ENCODE data around the gene AMER2. TPM values are rescaled to one million over a fixed set of nuclear protein-coding genes. Genes with fewer than 3 reads are reported as not detected.

Gene AMER2
- total and polyA plus RNA-seq, 9 of the 15 experiments (the other 6 are each of a cell fraction or from before 2014, with no cell fraction given): not detected

DNA sequence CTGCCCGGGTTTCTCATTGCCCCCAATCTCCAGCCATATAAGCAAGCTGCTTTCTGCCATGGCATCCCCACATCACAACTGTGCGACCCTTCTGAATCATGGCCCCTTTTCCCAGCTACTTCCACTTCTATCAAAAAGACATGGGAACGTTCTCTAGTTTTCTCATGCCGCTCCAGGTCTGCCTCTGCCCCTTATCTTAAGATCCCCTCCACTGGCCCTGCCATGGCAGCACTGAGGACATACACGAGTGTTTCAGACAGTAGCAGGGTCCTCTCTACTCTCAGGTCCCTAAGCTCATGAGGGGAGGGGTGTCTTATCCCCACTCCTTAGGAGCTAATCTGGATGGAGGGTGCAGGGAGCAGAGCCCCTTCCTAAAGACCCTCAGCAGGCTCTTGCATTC, 5.5 kb upstream of the AMER2 start:
- Histone ChIP-seq H3K4me1 (replicated peaks in 1 of 2; ENCODE audit: control insufficient read depth in 2 of 2, insufficient read depth in 2 of 2, low read length in 2 of 2) (no peaks in the 10 kb centered on the region), H2AFZ (ENCODE audit: low read depth, low read length) (no peak overlapping the region), H3K27me3 (ENCODE audit: control insufficient read depth in 2 of 2, insufficient read depth in 2 of 2, low read length in 2 of 2) (peaks cover 0 to 4% of the 10 kb centered on the region in 2 experiments; a peak in 1 of 5 replicates), H4K20me1 (replicated peaks; ENCODE audit: control insufficient read depth, insufficient read depth, low read length) (no peaks in the 10 kb centered on the region), H3K9ac (ENCODE audit: insufficient read depth in 1 of 2, low read depth in 2 of 2, low read length in 2 of 2) (no peak overlapping the region), H3K27ac (ENCODE audit: extremely low read depth, low read depth, low read length) (no peak overlapping the region), H3K36me3 (ENCODE audit: control insufficient read depth, insufficient read depth, low read length) (no peaks in the 10 kb centered on the region), H3K9me3 (replicated peaks; ENCODE audit: control insufficient read depth, insufficient read depth, low read depth, low read length) (no peaks in the 10 kb centered on the region), H3K79me2 (ENCODE audit: control insufficient read depth, insufficient read depth, low read length) (no peaks in the 10 kb centered on the region), H3K4me2 (ENCODE audit: insufficient read depth, low read length) (no peak overlapping the region), H3K4me3 (no peak overlapping the region), H3K9me1 (ENCODE audit: control insufficient read depth, insufficient read depth, low read length) (no peaks in the 10 kb centered on the region)
- no peak for FAIRE-seq
- ATAC-seq: no peak
- ChIA-PET POLR2A (interaction anchor here (0.8 kb wide), 1 partner anchor 288 kb away, joined by 4 read pairs; no protein-coding TSS in a partner anchor), CTCF (ENCODE audit: low intra/inter-chr PET ratio) (no interaction called here)
- in situ Hi-C loops (cut with MboI): no loop called here
- no TSS peak for BruUV-seq (replicated peaks)
- 0% methylated on average over 5 of the region's 5 CpGs for WGBS (ENCODE audit: insufficient coverage, low coverage, missing lambda C conversion rate)
- no peak for DNase-seq (ENCODE audit: extremely low read depth in 1 of 4, low spot score in 3 of 4)
- no peak for TF ChIP-seq ZNF444 (CRISPR knock-in tag; IDR thresholded peaks at IDR 0.05)
- TF ChIP-seq, protein P1, sequence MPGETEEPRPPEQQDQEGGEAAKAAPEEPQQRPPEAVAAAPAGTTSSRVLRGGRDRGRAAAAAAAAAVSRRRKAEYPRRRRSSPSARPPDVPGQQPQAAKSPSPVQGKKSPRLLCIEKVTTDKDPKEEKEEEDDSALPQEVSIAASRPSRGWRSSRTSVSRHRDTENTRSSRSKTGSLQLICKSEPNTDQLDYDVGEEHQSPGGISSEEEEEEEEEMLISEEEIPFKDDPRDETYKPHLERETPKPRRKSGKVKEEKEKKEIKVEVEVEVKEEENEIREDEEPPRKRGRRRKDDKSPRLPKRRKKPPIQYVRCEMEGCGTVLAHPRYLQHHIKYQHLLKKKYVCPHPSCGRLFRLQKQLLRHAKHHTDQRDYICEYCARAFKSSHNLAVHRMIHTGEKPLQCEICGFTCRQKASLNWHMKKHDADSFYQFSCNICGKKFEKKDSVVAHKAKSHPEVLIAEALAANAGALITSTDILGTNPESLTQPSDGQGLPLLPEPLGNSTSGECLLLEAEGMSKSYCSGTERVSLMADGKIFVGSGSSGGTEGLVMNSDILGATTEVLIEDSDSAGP (CRISPR knock-in tag; IDR thresholded peaks at IDR 0.05): no peak
- no peak for TF ChIP-seq NCOA1 (IDR thresholded peaks at IDR 0.05; ENCODE audit: low read depth)
- no peak for TF ChIP-seq PPARD (CRISPR knock-in tag; IDR thresholded peaks at IDR 0.05)
- TF ChIP-seq HOXB6 (CRISPR knock-in tag; IDR thresholded peaks at IDR 0.05; ENCODE audit: borderline replicate concordance): no peak
- TF ChIP-seq CCNT2 (IDR thresholded peaks at IDR 0.05; ENCODE audit: borderline replicate concordance, extremely low read depth, insufficient read length, low read depth, low read length): no peak
- TF ChIP-seq TRIM24 (IDR thresholded peaks at IDR 0.05): no peak
- no peak for TF ChIP-seq ZNF354B (CRISPR knock-in tag; IDR thresholded peaks at IDR 0.05)
- no peak for TF ChIP-seq CHD1 (IDR thresholded peaks at IDR 0.05; ENCODE audit: low read length)
- no peak for TF ChIP-seq ZNF589 (CRISPR knock-in tag; IDR thresholded peaks at IDR 0.05; ENCODE audit: low read depth)
- TF ChIP-seq NR1H2 (CRISPR knock-in tag; IDR thresholded peaks at IDR 0.05): no peak
- no peak for TF ChIP-seq PTTG1 (tag; IDR thresholded peaks at IDR 0.05; ENCODE audit: low read depth)
- TF ChIP-seq STAT5A (IDR thresholded peaks at IDR 0.05; ENCODE audit: borderline replicate concordance, low read length): no peak
- TF ChIP-seq ZNF263 (CRISPR knock-in tag; IDR thresholded peaks at IDR 0.05; ENCODE audit: borderline replicate concordance): no peak
- TF ChIP-seq RHOXF2B (CRISPR knock-in tag; conservative IDR thresholded peaks at IDR 0.05): no peak
- TF ChIP-seq, protein P2, sequence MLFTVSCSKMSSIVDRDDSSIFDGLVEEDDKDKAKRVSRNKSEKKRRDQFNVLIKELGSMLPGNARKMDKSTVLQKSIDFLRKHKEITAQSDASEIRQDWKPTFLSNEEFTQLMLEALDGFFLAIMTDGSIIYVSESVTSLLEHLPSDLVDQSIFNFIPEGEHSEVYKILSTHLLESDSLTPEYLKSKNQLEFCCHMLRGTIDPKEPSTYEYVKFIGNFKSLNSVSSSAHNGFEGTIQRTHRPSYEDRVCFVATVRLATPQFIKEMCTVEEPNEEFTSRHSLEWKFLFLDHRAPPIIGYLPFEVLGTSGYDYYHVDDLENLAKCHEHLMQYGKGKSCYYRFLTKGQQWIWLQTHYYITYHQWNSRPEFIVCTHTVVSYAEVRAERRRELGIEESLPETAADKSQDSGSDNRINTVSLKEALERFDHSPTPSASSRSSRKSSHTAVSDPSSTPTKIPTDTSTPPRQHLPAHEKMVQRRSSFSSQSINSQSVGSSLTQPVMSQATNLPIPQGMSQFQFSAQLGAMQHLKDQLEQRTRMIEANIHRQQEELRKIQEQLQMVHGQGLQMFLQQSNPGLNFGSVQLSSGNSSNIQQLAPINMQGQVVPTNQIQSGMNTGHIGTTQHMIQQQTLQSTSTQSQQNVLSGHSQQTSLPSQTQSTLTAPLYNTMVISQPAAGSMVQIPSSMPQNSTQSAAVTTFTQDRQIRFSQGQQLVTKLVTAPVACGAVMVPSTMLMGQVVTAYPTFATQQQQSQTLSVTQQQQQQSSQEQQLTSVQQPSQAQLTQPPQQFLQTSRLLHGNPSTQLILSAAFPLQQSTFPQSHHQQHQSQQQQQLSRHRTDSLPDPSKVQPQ (CRISPR knock-in tag; IDR thresholded peaks at IDR 0.05; ENCODE audit: borderline replicate concordance): no peak
- no peak for TF ChIP-seq MED1 (CRISPR knock-in tag; IDR thresholded peaks at IDR 0.05; ENCODE audit: borderline replicate concordance)
- intact Hi-C loops (cut with micrococcal nuclease): no loop called here

All from K562 (cell line).